Bronchial epithelial cell (primary cell): ENCODE measurements around the gene GAB3. TPM values are rescaled to one million over a fixed set of nuclear protein-coding genes. Genes with fewer than 3 reads are reported as not detected.

Experiments used
- DNase-seq: peaks from one replicate; pipeline ENCODE4 v3.0.0-alpha.2; 2010; ENCODE audit warnings: low read depth
- FAIRE-seq: peaks from 2 replicates; lab custom pipeline; 2011; peaks lifted over from hg19 to GRCh38; lab: Jason Lieb, UNC
- H3K27me3 ChIP-seq: 2 replicates; pipeline ENCODE4 v1.5.1; 2011; ENCODE audit warnings: low read length; ENCODE audit not compliant: control insufficient read depth, insufficient read depth
- H3K36me3 ChIP-seq: 2 replicates; pipeline ENCODE4 v1.5.1; 2011; ENCODE audit warnings: low read length; ENCODE audit not compliant: control insufficient read depth, insufficient read depth
- H3K4me3 ChIP-seq: 2 replicates; pipeline ENCODE4 v1.5.1; 2011; ENCODE audit warnings: mild to moderate bottlenecking, low read depth, low read length, control low read depth
- total RNA-seq: library from RNA; depleted of rRNA; stranded (reverse); fragments of >200 nt; gene quantifications from 2 replicates; pipeline ENCODE4 v1.2.1, GENCODE V29; 2014
- TF ChIP-seq, protein P1 (sequence below): IDR thresholded peaks from 2 replicates; pipeline ENCODE4 v1.5.1; 2011; ENCODE audit warnings: mild to moderate bottlenecking, moderate library complexity, low read length, control low read depth, inconsistent platforms; ENCODE audit not compliant: insufficient read depth, severe bottlenecking

The GAB3 gene
- total RNA-seq, 1 donor from 2014 or later, result under 0.01 TPM

DNA sequence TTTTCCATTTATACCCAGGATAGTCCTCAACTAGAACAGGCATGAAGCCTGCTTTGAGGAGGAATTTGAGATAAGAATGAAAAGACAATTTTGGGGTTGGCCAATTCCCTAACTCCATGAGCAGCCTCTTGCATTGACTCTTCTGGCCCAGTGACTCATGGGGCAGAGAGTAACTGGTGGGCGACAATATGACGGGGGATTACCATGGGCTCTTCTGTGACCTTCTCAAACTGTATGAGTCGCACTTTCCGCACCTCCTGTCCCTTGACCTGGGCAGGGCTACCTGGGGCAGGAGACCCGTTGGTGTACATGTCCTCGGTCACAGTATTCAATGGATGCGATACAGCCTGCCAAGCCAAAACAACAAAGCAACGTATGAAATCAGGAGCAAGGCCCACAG lies 41.1 kb upstream of the GAB3 start:
- no peaks in the 10 kb centered on the region for H3K36me3 ChIP-seq
- no peak for DNase-seq
- no peak for FAIRE-seq
- H3K27me3 ChIP-seq, result no peaks in the 10 kb centered on the region
- TF ChIP-seq, protein P1, sequence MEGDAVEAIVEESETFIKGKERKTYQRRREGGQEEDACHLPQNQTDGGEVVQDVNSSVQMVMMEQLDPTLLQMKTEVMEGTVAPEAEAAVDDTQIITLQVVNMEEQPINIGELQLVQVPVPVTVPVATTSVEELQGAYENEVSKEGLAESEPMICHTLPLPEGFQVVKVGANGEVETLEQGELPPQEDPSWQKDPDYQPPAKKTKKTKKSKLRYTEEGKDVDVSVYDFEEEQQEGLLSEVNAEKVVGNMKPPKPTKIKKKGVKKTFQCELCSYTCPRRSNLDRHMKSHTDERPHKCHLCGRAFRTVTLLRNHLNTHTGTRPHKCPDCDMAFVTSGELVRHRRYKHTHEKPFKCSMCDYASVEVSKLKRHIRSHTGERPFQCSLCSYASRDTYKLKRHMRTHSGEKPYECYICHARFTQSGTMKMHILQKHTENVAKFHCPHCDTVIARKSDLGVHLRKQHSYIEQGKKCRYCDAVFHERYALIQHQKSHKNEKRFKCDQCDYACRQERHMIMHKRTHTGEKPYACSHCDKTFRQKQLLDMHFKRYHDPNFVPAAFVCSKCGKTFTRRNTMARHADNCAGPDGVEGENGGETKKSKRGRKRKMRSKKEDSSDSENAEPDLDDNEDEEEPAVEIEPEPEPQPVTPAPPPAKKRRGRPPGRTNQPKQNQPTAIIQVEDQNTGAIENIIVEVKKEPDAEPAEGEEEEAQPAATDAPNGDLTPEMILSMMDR, result no peak
- H3K4me3 ChIP-seq, result no peak overlapping the region

DNA sequence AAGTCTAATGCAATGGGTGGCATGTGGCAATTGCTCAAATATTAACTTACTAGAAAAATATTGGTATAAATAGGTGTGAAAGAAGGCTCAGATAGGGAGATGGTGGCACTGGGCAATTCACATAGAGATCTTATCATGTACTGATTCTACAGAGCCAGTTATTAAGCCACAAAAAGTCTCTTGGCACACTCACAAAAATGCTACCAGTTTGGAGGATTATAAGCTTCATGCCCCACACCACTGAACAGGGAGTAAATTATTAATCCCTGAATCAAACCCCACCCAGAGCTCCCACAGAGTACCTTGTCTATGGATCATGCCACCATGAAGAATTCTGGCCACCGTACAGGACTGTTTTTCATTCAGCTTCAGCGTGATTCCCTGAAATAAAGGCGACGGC lies 40.6 kb upstream of the GAB3 start:
- Histone ChIP-seq H3K4me3 (no peak overlapping the region), H3K36me3 (no peaks in the 10 kb centered on the region), H3K27me3 (no peaks in the 10 kb centered on the region)
- no peak for FAIRE-seq
- no peak for DNase-seq
- TF ChIP-seq, protein P1, result no peak

DNA sequence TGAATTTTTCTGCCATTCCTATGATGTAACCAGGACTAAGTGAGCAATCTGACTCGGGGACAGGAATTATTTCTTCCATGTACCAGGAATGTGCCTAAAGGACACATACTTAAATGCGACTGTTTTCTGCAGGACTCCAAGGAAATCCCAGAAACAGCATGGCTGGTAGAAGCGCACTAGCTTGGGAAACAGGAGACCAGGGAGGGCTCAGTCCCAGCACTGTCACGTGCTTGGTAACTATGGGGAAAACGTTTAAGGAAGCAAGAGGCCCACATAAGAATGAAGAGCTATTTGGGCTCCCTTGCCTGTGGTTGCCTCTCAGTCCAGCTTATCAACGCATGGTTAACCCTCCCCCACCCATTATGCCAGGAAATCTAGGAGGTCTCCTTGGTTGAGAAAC lies 34.8 kb upstream of the GAB3 start:
- FAIRE-seq (no peak), DNase-seq (no peak)
- Histone ChIP-seq H3K36me3 (no peaks in the 10 kb centered on the region), H3K4me3 (no peak overlapping the region), H3K27me3 (no peaks in the 10 kb centered on the region)
- TF ChIP-seq, protein P1, result no peak

DNA sequence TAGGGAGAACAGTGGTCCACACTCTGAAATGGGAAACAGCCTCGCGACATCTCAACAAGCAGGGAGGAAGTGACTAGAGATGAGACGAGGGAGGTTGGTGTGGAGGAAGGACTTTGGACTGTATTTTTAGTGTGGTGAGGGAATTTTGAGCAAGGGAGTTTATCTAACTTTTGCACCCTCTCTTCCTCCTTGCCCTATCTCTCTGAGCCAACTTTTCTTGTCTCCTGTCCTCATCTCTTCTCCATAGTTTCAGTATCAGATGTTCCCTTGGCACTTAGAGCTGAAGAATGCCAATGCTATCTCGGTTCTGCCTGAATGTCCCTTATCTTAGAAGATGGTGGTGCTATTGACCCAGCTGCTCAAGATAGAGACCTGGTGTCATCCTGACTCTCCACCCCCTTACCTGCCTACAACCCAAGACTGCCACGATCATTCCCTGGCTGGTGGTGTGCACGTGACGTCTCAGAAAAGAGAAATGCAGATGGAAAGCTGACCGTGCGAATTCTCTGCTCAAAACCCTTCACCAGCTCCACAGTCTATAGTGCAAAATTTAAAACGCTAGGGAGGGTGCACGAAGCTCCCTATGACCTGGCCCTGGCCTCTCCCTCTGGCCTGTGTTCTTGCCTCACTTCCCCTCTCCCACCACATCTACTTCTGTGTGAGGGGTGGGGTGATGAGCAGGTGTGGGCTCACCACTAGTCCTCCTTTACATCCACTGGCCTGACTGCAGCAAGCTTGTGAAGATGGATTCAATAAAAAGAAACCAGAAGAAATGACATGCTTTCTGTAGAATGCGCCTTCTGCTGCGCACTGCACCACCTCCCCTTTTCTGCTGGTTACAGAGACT lies 33.5 kb upstream of the GAB3 start:
- H3K36me3 ChIP-seq, result no peaks in the 10 kb centered on the region
- no peak for DNase-seq

DNA sequence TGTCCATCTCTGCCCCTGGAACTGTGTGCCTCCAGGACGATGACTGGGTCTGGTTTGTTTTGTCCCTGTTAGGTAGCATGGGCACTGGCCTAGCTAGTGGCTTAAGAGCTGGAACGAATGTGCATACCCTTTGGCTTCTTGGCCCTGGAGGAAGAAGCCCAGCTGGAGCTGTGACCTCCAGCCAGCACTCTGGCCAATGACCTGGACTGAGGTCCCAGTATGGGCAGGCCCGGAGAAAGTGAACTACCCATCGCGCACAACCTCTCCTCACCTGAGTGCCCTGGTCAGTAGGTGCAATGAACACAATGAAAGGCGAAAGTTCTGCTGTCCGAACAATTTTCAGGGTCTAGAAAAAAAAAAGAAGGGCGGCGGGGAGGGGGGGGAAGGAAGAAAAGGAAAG lies 30.1 kb upstream of the GAB3 start:
- no peak overlapping the region for H3K4me3 ChIP-seq
- no peaks in the 10 kb centered on the region for H3K27me3 ChIP-seq
- TF ChIP-seq, protein P1, result no peak
- FAIRE-seq (no peak), DNase-seq (no peak)
- H3K36me3 ChIP-seq, result peaks cover 3% of the 10 kb centered on the region

More for the DNA sequence above, 33.5 kb upstream of the GAB3 start:
- H3K27me3 ChIP-seq, result no peaks in the 10 kb centered on the region
- TF ChIP-seq, protein P1, result no peak
- FAIRE-seq, result no peak
- no peak overlapping the region for H3K4me3 ChIP-seq

DNA sequence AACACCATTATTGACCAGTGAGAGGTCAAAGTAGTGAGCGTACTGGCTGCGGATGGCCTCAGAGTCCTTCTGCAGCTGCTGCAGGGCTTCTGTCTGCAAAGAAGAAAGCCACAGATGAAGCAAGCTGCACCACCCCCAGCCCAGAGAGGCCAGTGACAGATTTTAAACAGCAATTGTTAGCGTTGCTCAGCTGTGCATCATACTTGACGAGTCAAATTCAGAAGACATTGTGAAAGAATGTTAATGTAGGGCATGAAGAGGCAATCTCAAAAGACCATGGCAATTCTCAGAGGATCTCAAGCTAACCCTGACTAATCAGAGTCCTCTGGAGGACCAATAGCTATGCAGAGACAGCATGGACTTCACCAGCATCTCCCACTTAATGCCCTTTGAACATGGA lies 28.4 kb upstream of the GAB3 start:
- peak; percentile 7 for DNase-seq

More for the DNA sequence above, 28.4 kb upstream of the GAB3 start:
- no peaks in the 10 kb centered on the region for H3K27me3 ChIP-seq
- peaks cover 14% of the 10 kb centered on the region for H3K36me3 ChIP-seq
- TF ChIP-seq, protein P1, result no peak
- FAIRE-seq, result no peak
- H3K4me3 ChIP-seq, result no peak overlapping the region
